Measurements from ENCODE around the gene PARD3B. TPM values are rescaled to one million over a fixed set of nuclear protein-coding genes. Genes with fewer than 3 reads are reported as not detected.

PARD3B gene
- total and polyA plus RNA-seq, 2 of the 4 experiments (the other 2 are of a cell fraction): 3.3 to 15.6 TPM

GRCh38 chr2:205665791-205666190 is 1120.5 kb downstream of the PARD3B start:
- no peak overlapping the region for H2BK15ac ChIP-seq (ENCODE audit: low read depth, low read length)
- H2BK20ac ChIP-seq (ENCODE audit: low read depth, low read length): no peak overlapping the region
- no peak overlapping the region for H3K27ac ChIP-seq (ENCODE audit: insufficient read depth, low read length)
- no peak overlapping the region for H3K14ac ChIP-seq (replicated peaks; ENCODE audit: low read depth, low read length)
- ChIA-PET POLR2A (ENCODE audit: unreplicated experiment) (no interaction called here), CTCF (no interaction called here)
- no peaks in the 10 kb centered on the region for H3K9me3 ChIP-seq (ENCODE audit: control insufficient read depth, insufficient read depth, low read length)
- H3K9me1 ChIP-seq (ENCODE audit: insufficient read depth, low read length): peaks cover 11% of the 10 kb centered on the region
- H3K4me1 ChIP-seq (ENCODE audit: control insufficient read depth, insufficient read depth, low read length): peaks cover 8% of the 10 kb centered on the region
- no peaks in the 10 kb centered on the region for H4K20me1 ChIP-seq (ENCODE audit: insufficient read depth, low read length)
- H3K56ac ChIP-seq (ENCODE audit: extremely low read depth, insufficient read depth, low read length): no peak overlapping the region
- no peak overlapping the region for H2BK120ac ChIP-seq (ENCODE audit: low read depth, low read length)
- no peaks in the 10 kb centered on the region for H3K79me1 ChIP-seq (ENCODE audit: low read depth in 1 of 2, low read length in 2 of 2)
- H2AFZ ChIP-seq (replicated peaks; ENCODE audit: low read length, poor library complexity): no peak overlapping the region
- intact Hi-C loops (cut with micrococcal nuclease): no loop called here
- TF ChIP-seq RFX5 (IDR thresholded peaks at IDR 0.05; ENCODE audit: low read depth, low read length): no peak
- TF ChIP-seq NFE2L2 (IDR thresholded peaks at IDR 0.05; ENCODE audit: low read depth, low read length): no peak
- no peak for TF ChIP-seq FOS (IDR thresholded peaks at IDR 0.05; ENCODE audit: low read depth, low read length)
- TF ChIP-seq SMC3 (IDR thresholded peaks at IDR 0.05; ENCODE audit: low read depth, low read length): no peak
- no peak for TF ChIP-seq RAD21 (IDR thresholded peaks at IDR 0.05; ENCODE audit: low read length)
- TF ChIP-seq MXI1 (IDR thresholded peaks at IDR 0.05; ENCODE audit: borderline replicate concordance, low read depth, low read length): no peak
- TF ChIP-seq MAZ (IDR thresholded peaks at IDR 0.05; ENCODE audit: borderline replicate concordance, low read depth, low read length): no peak
- no peak for TF ChIP-seq CTCF (conservative IDR thresholded peaks at IDR 0.05; ENCODE audit: low read depth, low read length)
- TF ChIP-seq CEBPB (IDR thresholded peaks at IDR 0.05; ENCODE audit: low read depth, low read length): no peak
- TF ChIP-seq MAFK (IDR thresholded peaks at IDR 0.05; ENCODE audit: low read depth, low read length): no peak
- TF ChIP-seq RCOR1 (IDR thresholded peaks at IDR 0.05; ENCODE audit: insufficient replicate concordance, low read length): no peak
- TF ChIP-seq CHD1 (IDR thresholded peaks at IDR 0.05; ENCODE audit: low read depth, low read length): no peak
- no peak for TF ChIP-seq ELK1 (IDR thresholded peaks at IDR 0.05; ENCODE audit: borderline replicate concordance, low read depth, low read length)
- no peak for TF ChIP-seq USF2 (IDR thresholded peaks at IDR 0.05; ENCODE audit: low read depth, low read length)
- no peak for TF ChIP-seq BHLHE40 (IDR thresholded peaks at IDR 0.05; ENCODE audit: low read depth, low read length)
- TF ChIP-seq POLR2A (IDR thresholded peaks at IDR 0.05; ENCODE audit: low read depth, low read length): no peak
- ATAC-seq (ENCODE audit: low read depth) (no peak), DNase-seq (no peak)
- in situ Hi-C loops (cut with MboI; ENCODE audit: low sequenced_read_pairs): loop anchor here (10.0 kb wide), 1 partner anchor 261 kb away; no protein-coding TSS in a partner anchor
- dilution Hi-C loops (cut with HindIII; ENCODE audit: low sequenced_read_pairs, unreplicated experiment): no loop called here
- WGBS, 2 experiments (ENCODE audit: extremely low coverage in 2 of 2, insufficient read length in 1 of 2): no CpG with 5 or more reads among the region's 2 CpGs
- no peak overlapping the region for H2AK9ac ChIP-seq (replicated peaks; ENCODE audit: low read depth, low read length, poor library complexity)
- H2BK5ac ChIP-seq (ENCODE audit: low read depth, low read length, poor library complexity, severe bottlenecking): no peak overlapping the region
- no peak overlapping the region for H4K5ac ChIP-seq (ENCODE audit: low read depth, low read length)
- no peaks in the 10 kb centered on the region for H3K27me3 ChIP-seq (ENCODE audit: control insufficient read depth, insufficient read depth, low read length)
- no TSS peak for BruUV-seq (replicated peaks)
- H4K91ac ChIP-seq (ENCODE audit: insufficient read depth, low read depth, low read length): no peak overlapping the region
- no peak overlapping the region for H3K4me3 ChIP-seq (ENCODE audit: insufficient read depth, low read depth, low read length)
- H3K18ac ChIP-seq (ENCODE audit: low read depth, low read length): no peak overlapping the region
- H3K23ac ChIP-seq (ENCODE audit: low read depth, low read length): no peak overlapping the region
- no peak overlapping the region for H3K4me2 ChIP-seq (ENCODE audit: low read depth, low read length)
- H4K8ac ChIP-seq (ENCODE audit: low read depth in 2 of 2, low read length in 2 of 2): no peak overlapping the region
- no peaks in the 10 kb centered on the region for H3K36me3 ChIP-seq (ENCODE audit: control insufficient read depth, insufficient read depth, low read length)
- no peak overlapping the region for H3K9ac ChIP-seq (ENCODE audit: low read depth, low read length)
- no peak overlapping the region for H2AK5ac ChIP-seq (ENCODE audit: low read depth, low read length)
- H3K4ac ChIP-seq (ENCODE audit: low read depth, low read length): no peak overlapping the region
